Measurements from ENCODE around the gene TYMP. TPM values are rescaled to one million over a fixed set of nuclear protein-coding genes. Genes with fewer than 3 reads are reported as not detected.
"Not testable (repeated sequence)": the region's sequence is repeated elsewhere in the genome, so short reads cannot be mapped to it uniquely, and the experiment has no call there.

Gene TYMP
- polyA plus RNA-seq, 10 donors, result 2.6 to 5.5 (median 3.6) TPM

- DNase-seq, result no peak
Measured at GRCh38 chr22:50542416-50542927, 12.7 kb upstream of the TYMP start.

GRCh38 chr22:50541667-50542026, 11.8 kb upstream of the TYMP start:
- not testable (repeated sequence) for DNase-seq

GRCh38 chr22:50540381-50540780, 10.6 kb upstream of the TYMP start:
- no peak for DNase-seq

- DNase-seq, result no peak
Measured at GRCh38 chr22:50537765-50538164, 8.0 kb upstream of the TYMP start.

GRCh38 chr22:50536226-50536625, 6.4 kb upstream of the TYMP start:
- no peak for DNase-seq

GRCh38 chr22:50535113-50535512, 5.3 kb upstream of the TYMP start:
- DNase-seq, result no peak

- not testable (repeated sequence) for DNase-seq
Measured at GRCh38 chr22:50533856-50534711, 4.3 kb upstream of the TYMP start.

- no peak for DNase-seq
Measured at GRCh38 chr22:50532824-50533796, 3.3 kb upstream of the TYMP start.

GRCh38 chr22:50531962-50532674, 2.3 kb upstream of the TYMP start:
- DNase-seq, result peak in 2 of 3 donors; percentile 72 to 88

- DNase-seq, result peak in 1 of 3 donors; percentile 60
Measured at GRCh38 chr22:50531546-50531961, 1.7 kb upstream of the TYMP start.

GRCh38 chr22:50530877-50531545, 1.2 kb upstream of the TYMP start:
- DNase-seq, result peak in 2 of 3 donors; percentile 72 to 86

- no peak for DNase-seq
Measured at GRCh38 chr22:50530580-50530876, 716 bp upstream of the TYMP start.

GRCh38 chr22:50529416-50529896, 356 bp downstream of the TYMP start:
- DNase-seq, result peak in 1 of 3 donors; percentile 71

- peak in 1 of 3 donors; percentile 45 for DNase-seq
Measured at GRCh38 chr22:50528682-50529415, 963 bp downstream of the TYMP start.

- peak in 1 of 3 donors; percentile 23 for DNase-seq
Measured at GRCh38 chr22:50527921-50528681, 1.7 kb downstream of the TYMP start.

GRCh38 chr22:50526834-50527801, 2.7 kb downstream of the TYMP start:
- peak in 1 of 3 donors; percentile 69 for DNase-seq

- peak in 2 of 3 donors; percentile 85 to 95 for DNase-seq
Measured at GRCh38 chr22:50526108-50526833, 3.5 kb downstream of the TYMP start.

- DNase-seq, result peak in 1 of 3 donors; percentile 71
Measured at GRCh38 chr22:50525858-50526107, 4.0 kb downstream of the TYMP start.
